ENCODE results near the gene GDPD4.

GDPD4 gene

GRCh38 chr11:77217156-77217555 lies 84.3 kb downstream of the GDPD4 start:
- TF ChIP-seq CTCF (IDR thresholded peaks at IDR 0.05; ENCODE audit: control extremely low read depth, extremely low read depth, low read depth, missing control alignments): no peak
- ChIA-PET CTCF (interaction anchor here (0.9 kb wide), 1 partner anchor 331 kb away, joined by 4 read pairs; no protein-coding TSS in a partner anchor), POLR2A (no interaction called here)
- no peak for DNase-seq (ENCODE audit: extremely low spot score)

- DNase-seq (ENCODE audit: extremely low spot score): no peak
- CTCF ChIA-PET: interaction anchor here (0.7 to 1.8 kb wide), 3 partner anchors 18 to 124 kb away, joined by 3 to 6 read pairs (median 3); no protein-coding TSS in a partner anchor
- POLR2A ChIA-PET: no interaction called here
- no peak for TF ChIP-seq CTCF (IDR thresholded peaks at IDR 0.05; ENCODE audit: control extremely low read depth, extremely low read depth, low read depth, missing control alignments)
These were observed 86.4 kb downstream of the GDPD4 start for GRCh38 chr11:77215106-77215505.

GRCh38 chr11:77214557-77214956 lies 86.9 kb downstream of the GDPD4 start:
- CTCF ChIA-PET: interaction anchor here (0.7 to 1.8 kb wide), 3 partner anchors 16 to 123 kb away, joined by 3 to 6 read pairs (median 3); no protein-coding TSS in a partner anchor
- DNase-seq (ENCODE audit: extremely low spot score): no peak
- POLR2A ChIA-PET: no interaction called here
- TF ChIP-seq CTCF (IDR thresholded peaks at IDR 0.05; ENCODE audit: control extremely low read depth, extremely low read depth, low read depth, missing control alignments): no peak

- ChIA-PET POLR2A (no interaction called here), CTCF (interaction anchor here (0.7 to 1.7 kb wide), 2 partner anchors 15 to 87 kb away, joined by 3 read pairs; no protein-coding TSS in a partner anchor)
- no peak for DNase-seq (ENCODE audit: extremely low spot score)
- TF ChIP-seq CTCF (IDR thresholded peaks at IDR 0.05; ENCODE audit: control extremely low read depth, extremely low read depth, low read depth, missing control alignments): no peak
These were observed 87.7 kb downstream of the GDPD4 start for GRCh38 chr11:77213589-77214428.

- ChIA-PET CTCF (interaction anchor here (1.7 to 2.0 kb wide), 2 partner anchors 14 to 25 kb away, joined by 3 to 5 read pairs; no protein-coding TSS in a partner anchor), POLR2A (no interaction called here)
- DNase-seq (ENCODE audit: extremely low spot score): no peak
- no peak for TF ChIP-seq CTCF (IDR thresholded peaks at IDR 0.05; ENCODE audit: control extremely low read depth, extremely low read depth, low read depth, missing control alignments)
These were observed 88.4 kb downstream of the GDPD4 start for GRCh38 chr11:77213029-77213579.

GRCh38 chr11:77212314-77213007 lies 89.0 kb downstream of the GDPD4 start:
- DNase-seq (ENCODE audit: extremely low spot score): no peak
- ChIA-PET POLR2A (no interaction called here), CTCF (interaction anchor here (0.7 to 2.0 kb wide), 3 partner anchors 8 to 85 kb away, joined by 3 to 5 read pairs (median 4); partner anchors contain the start of gene MYO7A)
- no peak for TF ChIP-seq CTCF (IDR thresholded peaks at IDR 0.05; ENCODE audit: control extremely low read depth, extremely low read depth, low read depth, missing control alignments)

Data from GM10248 (cell line).